ENCODE data around the gene GAS2.

Gene GAS2

DNA sequence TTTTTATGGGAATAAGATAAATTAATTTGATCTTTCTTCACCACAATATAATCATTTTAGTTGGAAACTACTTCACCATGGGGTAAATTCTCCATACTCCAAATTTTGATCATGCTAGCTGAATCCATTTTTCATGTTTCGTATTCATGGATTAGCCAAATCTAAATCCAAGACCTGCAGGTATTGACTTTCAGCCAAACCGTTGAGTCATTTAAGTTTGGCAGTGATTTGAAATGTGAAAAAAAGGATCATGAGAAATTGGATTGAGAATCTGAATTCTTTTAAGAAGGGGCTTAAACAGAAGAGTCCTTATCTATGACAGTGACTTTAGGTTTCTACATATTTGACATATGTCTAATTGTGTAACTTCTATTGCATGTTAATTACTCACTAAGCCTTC lies 5.3 kb downstream of the GAS2 start:
- DNase-seq (ENCODE audit: low read depth, low spot score): no peak

DNA sequence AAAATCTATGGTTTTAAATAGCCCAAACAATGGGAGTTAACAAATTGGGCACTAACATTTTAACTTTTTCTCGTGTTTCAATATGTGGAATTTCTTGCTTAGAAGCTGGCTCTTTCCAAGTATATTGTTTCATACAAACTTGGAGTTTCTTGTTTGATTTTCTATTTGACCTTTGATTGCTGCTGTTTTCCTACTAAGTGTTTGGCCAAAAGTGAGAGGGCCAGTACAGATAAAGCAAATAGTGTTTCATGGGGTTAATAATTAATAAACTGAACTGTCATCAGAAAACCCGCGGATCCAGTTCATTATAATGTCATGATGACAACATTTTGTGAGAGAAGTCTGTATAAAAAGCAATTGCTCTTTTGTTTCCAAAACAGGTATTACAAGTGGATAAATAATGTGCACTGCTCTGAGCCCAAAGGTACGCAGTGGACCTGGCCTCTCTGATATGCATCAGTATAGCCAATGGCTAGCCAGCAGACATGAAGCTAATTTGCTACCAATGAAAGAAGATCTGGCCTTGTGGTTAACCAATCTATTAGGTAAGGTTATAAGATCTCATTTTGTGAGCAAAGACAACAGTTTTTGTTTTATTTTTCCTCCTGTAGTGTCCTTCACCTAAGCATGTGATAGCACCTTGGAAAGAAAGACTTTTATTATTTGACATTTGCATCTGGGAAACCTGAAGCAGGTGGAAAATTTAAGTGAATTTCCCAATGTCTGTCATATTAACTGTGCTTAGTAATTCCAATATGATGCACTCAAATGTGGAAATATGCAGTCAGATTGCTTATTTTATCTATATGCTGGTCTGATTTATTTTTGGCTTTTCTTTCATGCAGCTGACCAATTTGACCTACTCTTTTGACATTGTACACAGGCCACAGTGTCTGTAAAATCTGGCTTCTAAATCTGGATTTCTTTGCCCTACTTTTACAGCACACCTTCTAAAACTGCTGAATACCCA lies 8.3 kb downstream of the GAS2 start:
- no peak for DNase-seq (ENCODE audit: low read depth, low spot score)

DNA sequence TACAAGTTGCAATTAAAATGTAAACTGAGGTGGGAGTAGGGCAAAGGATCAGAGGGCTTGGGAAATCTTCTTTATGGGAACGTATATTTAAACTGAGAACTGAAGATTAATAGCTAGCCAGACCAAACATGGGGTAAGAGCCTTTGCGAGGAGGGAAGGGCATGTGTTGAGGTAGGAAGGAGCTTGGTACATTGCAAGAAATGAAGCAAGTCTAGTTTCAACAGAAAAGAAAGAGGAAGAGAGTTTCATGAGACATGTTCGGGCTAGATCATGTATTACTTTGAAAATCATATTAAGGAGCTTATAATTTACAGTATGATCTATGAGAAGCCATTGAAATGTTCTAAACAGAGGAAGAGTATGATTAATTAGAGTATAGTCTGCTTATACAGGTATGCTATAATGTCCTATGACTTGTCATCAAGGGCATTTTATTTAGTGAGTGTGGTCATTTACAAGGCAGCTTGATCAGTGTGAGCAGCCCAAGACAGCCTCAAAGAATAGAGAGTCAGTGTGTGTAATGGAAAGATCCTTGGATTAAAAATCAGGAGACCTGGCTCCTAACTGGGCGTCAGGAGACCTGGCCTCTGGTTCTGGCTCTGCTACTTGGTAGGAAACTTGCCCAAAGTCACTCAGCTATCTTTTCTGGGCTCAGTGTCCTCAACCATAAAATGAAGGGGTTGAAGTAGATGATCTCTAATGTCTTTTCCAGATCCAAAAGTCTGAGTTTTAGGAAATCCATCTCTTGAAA lies 10.9 kb downstream of the GAS2 start:
- no peak for DNase-seq (ENCODE audit: low read depth, low spot score)

DNA sequence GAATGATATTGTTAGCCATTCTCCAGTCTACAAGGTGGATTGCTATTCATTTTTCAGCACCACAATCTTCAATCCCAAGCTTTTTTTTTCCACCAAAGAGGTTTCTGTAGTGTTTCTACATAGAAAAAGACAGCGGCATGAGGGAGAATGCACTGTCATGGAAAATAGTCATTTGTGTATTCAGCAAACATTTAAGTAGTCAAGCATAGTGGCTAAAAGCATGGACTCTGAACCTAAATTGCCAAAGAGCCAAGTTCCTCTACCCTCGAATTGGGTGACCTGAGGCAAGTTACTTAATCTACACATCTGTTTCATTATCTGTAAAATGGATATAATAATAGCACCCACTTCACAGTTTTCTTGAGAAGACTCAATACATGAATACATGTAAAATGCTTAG lies 14.2 kb downstream of the GAS2 start:
- no peak for DNase-seq (ENCODE audit: low read depth, low spot score)

DNA sequence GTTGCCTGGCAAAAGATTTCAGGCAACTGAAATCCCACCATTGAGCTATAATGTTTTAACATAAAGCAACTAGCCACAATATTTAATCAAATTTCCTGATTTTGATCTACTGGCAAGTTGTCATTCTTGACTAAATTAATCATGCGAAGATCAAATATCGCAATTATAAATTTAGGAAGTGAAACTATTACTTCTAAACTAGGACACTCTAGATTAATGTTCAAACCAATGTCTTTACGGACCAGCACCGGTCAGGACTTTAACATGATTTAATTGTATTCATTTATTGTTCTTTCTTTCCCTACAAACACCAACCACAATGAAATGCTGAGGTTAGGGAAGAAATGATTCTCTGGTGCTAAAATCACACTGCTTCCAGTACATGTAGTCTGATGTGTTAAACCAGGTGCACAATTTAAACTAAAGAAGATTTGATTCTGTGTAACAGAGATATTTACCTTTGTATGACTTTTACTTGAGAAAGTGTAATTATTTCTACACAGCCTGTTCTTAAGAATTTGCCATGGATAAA lies 14.9 kb downstream of the GAS2 start:
- no peak for DNase-seq (ENCODE audit: low read depth, low spot score)

DNA sequence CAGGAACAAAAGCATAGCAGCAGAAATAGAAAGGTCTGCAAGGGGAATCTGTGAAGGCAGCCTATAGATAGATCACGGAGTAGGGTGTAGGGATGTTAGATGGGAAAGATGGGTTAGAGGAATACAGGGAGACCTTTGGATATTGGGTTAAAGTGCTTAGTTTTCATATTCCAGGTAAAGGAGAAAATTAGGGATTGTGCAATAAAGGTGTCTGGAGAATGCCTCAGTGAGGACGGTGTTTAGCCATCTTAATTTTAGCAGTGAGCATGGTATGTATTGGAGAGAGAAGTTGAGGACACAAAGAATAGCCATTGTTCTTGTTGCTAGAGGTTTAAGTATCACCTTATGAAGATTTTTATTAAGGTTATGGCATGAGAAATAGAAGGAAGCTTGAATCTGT lies 17.7 kb downstream of the GAS2 start:
- no peak for DNase-seq (ENCODE audit: low read depth, low spot score)

DNA sequence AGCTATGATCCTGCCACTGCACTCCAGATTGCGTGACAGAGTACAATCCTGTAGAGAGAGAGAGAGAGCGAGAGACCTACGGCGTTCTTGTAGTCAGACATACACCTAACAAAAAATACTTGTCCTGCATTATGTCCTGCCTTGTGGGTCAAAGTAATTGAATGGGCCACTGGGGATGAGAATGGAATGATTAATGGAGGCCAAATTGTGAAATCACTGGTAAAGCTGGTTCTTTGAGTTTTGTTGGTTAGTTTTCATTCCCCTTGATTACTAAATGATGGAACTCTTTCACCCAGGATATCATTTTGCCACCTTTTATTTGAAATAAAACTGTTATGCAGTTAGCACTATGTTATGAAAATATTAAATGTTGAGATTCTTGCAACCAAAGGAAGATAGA lies 18.7 kb downstream of the GAS2 start:
- DNase-seq (ENCODE audit: low read depth, low spot score): no peak

DNA sequence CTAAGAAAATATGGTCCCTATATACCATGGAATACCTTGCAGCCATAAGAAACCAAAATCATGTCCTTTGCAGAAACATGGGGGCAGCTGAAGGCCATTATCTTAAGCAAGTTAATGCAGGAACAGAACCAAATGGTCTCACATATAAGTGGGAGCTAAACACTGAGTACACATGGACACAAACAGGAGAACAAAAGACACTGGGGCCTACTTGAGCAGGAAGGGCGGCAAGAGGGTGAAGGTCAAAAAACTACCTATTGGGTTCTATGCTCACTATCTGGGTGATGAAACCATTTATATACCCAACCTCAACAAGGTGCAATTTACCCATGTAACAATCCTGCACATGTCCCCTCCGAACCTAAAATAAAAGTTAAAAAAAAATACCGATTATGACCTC lies 22.5 kb downstream of the GAS2 start:
- no peak for DNase-seq (ENCODE audit: low read depth, low spot score)

DNA sequence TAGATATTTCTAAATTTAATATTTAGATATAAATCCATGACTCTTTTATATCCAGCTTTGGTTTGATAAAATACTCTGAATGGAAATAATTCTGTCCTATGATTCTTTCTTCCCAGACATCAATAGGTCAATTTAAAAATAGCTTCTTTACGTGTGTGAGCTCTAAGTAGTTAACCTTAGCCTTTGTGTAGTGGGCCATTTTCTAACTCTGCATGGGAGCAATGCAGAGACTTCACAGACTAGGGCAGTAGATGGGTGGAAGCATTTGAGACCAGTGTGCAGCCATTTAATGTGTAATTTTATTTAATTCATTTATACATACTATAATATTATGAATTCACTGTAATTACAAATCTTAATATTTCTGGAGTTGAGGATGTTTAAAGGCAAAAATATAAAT lies 23.8 kb downstream of the GAS2 start:
- no peak for DNase-seq (ENCODE audit: low read depth, low spot score)

DNA sequence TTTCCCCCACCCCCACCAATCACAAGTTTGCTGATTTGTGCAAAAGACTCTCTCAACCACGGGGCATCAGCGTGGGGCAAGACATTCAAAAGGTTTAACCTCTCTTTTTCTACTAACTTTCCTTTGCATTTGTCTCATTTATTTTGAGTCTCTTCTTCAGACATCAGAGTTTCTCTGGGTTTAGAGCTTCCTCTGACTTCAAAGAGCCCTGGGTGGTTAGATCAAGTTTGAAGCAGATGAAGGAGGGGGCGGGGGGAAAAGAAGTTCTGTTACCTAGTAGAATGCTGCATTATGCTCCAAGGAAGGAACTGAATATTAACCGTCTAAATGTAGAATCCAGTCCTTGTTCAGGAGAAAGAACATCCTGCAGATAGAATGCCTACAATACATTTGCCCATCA lies 24.5 kb downstream of the GAS2 start:
- DNase-seq (ENCODE audit: low read depth, low spot score): no peak

DNA sequence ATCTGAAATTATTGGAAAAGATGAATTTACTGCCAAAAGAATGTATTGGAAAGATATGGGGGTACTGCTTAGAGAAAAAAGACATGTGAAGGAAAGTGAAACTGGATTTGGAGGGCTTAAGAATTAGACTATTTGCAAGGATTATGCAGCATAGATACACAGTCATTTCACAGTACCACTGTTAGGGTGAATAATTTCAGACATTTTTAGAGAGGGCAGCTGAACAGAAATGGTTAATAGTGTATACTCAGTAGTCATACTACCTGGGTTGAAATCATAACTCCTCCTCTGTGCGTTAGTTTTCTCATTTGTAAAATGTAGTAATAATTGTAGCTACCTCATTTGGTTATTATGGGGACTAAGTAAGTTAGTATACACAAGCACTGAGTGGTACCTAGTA lies 33.0 kb downstream of the GAS2 start:
- no peak for DNase-seq (ENCODE audit: low read depth, low spot score)

DNA sequence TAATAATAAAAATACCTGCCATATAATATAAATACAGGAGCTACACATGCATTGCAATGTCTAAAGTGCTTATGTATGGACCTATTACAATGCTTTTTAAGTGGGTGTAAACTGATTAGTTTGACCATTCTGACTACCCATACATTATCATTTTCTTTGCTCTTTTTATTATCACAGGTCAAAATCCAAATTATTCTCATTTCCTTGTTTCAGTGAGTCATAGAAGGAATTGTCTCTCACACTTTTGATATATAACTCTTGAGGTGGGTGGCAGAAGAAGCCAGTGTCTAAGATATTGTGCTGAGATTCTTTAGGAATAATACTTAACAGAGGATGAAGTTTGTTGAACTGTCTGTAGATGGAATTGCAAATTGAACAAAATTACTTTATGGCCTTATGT lies 35.6 kb downstream of the GAS2 start:
- DNase-seq (ENCODE audit: low read depth, low spot score): no peak

DNA sequence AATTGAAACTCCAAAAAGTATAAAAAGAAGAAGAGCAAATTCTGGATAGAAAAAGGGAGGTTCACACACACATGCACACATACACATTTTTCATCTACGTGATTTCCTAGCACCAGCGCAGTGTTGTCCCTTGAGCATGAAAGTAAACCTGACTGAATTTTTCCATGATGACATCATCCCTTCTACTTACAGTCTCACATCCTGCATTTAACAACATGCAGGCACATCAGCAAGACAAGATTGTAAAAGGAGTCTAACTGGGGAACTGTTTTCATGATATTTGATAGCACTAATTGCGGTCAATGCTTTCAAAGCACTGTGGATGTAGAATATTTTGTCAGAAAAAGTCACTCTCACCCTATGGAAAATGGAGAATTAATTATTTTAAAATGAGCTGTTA lies 36.6 kb downstream of the GAS2 start:
- DNase-seq (ENCODE audit: low read depth, low spot score): no peak

DNA sequence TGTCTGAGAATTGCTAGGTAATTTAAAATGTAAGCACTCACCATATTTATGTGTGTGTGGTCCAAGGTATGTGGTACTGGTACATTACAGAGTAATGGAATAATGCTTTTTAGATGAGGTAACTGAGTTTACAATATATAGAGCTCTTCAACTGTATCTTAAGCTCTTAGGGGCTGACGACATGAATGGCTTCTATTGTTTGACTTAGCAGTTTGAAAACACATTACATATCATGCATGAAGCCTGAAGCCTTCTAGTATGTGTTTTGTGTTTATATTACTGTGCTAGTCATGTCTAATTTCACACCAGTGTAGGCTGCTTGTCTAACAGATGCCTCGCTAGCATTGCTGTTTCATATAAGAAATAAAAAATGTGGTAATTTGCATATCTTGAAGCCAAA lies 37.2 kb downstream of the GAS2 start:
- no peak for DNase-seq (ENCODE audit: low read depth, low spot score)

DNA sequence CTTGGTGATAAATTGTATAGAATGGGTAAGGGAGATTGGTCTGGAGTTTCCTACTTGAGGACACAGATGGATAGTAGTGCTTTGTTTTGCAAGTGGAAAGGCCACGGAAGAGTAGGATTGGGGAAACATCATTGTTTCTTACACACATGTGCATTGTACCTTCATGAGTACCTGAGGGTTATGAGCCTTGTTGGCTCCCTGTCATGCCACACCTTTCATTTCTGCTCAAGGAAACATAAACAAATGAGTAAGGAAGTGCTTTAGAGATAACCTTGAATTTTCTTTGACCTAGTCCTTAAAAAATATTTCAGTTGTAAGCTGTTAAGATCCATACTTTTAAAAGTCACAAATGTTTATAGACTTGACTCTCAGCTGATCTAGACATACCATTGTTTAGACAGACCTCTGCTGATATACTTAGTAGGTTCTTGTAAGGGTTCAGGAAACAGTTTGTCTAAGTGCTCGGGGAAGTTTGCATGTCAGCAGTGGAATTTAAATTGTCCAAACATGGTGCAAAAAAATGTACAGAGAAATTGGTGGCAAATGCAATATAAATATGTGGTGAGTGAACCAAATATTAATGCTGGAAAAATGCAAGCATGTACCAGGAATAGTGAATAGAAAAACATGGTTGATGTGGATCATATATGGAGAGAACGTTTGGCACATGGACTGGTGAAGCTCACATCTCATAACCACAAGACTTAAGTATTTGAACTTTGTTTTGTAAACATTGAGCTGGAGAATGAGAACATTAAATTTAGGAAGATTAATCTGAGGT lies 40.9 kb downstream of the GAS2 start:
- no peak for DNase-seq (ENCODE audit: low read depth, low spot score)

DNA sequence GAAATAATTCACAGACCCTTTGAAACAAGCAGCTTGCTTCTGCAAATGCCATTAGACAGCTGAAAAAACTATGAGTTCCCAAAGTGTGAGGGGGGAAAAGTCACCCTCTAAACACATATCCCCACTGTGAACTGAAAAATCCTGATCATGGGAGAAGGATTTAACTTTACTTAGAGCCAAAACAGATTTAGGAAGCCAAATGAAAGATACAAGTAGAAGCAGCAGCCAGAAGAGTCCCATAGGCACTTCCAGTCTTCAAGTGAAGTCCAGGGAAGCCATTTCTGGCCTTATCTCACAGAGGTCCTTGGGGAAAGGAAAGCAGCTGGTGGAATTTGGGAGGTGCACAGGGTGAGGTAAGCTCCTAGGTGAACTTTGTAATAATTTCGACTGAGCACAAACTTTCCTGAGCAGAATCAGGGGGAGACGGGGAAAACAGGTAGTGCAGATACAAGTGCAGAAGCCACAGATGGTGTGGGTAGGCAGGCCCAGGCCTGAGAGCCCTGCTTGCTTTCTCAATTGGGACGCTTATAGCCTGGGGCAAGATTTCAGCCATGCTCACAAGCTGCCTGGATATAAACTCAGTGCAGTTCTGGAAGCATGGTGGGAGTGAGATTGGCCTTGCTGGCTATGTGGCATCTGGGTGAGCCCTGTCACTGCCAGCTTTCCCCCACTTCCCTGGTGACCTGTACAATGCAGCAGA lies 44.8 kb downstream of the GAS2 start:
- no peak for DNase-seq (ENCODE audit: low read depth, low spot score)

DNA sequence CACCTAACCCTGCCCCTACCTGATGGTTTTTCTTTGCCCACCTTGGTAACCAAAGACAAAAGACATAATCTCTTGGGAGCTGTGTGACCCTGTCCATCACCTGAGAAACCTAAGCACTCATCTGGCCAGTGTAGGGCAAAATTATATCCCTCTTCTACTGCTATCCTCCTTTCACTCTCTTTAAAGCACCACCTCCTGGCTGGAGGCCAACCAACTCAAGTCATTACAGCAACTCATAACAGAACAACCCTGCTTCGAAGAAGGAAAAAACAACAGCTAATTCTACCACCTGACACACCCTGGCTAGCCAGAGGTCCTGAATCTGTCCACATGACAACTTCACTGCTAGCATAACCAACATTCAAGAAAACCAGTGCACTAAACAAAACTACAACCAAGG lies 45.5 kb downstream of the GAS2 start:
- DNase-seq (ENCODE audit: low read depth, low spot score): no peak

DNA sequence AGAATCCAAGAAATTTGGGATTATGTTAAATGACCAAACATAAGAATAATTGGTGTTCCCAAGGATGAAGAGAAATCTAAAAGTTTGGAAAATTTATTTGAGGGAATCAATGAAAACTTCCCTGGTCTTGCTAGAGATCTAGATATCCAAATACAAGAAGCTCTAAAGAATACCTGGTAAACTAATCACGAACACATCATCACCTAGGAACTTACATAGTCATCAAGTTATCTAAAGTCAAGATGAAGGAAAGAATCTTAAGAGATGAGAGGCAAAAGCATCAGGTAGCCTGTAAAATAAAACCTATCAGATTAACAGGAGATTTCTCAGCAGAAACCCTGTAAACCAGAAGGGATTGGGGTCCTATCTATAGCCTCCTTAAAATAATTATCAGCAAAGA lies 46.9 kb downstream of the GAS2 start:
- DNase-seq (ENCODE audit: low read depth, low spot score): no peak

DNA sequence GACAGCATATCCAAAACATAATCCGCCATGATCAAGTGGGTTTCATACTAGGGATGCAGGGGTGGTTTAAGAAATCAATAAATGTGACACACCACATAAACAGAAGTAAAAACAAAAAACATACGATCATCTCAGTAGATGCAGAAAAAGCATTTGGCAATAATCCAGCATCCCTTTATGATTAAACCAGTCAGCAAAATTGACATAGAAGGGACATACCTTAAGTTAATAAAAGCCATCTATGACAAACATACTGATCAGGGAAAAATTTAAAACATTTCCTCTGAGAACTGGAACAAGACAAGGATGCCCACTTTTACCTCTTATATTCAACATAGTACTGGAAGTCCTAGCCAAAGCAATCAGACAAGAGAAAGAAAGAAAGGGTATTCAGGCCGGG lies 49.6 kb downstream of the GAS2 start:
- no peak for DNase-seq (ENCODE audit: low read depth, low spot score)

DNA sequence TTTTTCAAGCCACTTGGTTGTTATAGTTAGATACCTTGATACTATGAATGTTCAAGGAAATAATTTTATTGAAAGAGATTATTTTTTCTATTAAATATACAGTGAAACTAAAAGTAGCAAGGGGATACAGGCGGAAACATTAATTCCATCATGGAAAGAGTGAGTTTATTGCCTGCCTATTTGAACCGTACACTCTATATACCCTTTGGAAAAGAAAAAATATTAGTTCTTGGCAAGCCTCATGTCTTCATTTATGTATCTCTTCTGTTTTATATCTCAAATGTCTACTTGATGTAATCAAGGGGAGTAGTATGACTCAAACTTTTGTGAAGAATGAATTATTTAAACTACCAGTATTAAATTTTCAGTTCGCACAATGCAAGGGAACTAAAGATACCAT lies 54.0 kb downstream of the GAS2 start:
- no peak for DNase-seq (ENCODE audit: low read depth, low spot score)

DNA sequence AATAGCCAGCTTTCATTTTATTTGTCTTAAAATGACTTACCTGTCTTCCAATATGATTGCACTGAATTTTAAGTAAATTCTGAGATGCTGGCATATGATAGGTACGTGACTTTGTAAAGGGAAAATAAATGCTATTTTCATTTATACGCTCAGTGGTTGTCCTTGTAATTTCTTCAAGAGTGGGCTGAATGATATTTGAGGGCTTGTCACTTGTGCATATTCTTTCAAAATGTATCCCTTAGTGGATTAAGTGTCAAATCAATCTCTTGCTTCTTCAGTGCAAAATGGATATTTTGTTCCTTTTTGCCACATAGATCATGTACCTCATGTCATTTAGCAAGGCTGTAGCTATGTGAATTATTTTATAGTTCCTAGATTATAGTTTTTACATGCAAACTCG lies 56.9 kb downstream of the GAS2 start:
- no peak for DNase-seq (ENCODE audit: low read depth, low spot score)

Data from activated naive CD8-positive, alpha-beta T cell treated with anti-CD3 and anti-CD28 coated beads, Interleukin-2, amount 50 U/mL, for 16 hours (primary cell).